HEK293 (cell line): Measurements from ENCODE around the gene KCNIP2.

Experiments used
- CTCF ChIA-PET: fragments of 350-600 bp; formaldehyde crosslinking; extraction: SDS; loops from one replicate; lab custom pipeline; 2021; ENCODE audit warnings: antibody characterized with exemption; lab: Yijun Ruan, JAX
- POLR2A ChIA-PET: fragments of 300-600 bp; formaldehyde crosslinking; extraction: SDS; loops from one replicate; lab custom pipeline; 2020; ENCODE audit warnings: antibody characterized with exemption, inconsistent platforms; lab: Yijun Ruan, JAX
- H3K27ac ChIP-seq: fragments of 200-500 bp; sonication (Bioruptor generic); 2 replicates; pipeline ENCODE4 v1.5.1; 2014; ENCODE audit warnings: low read depth, low read length, control low read depth, inconsistent platforms; ENCODE audit errors: extremely low read depth
- H3K36me3 ChIP-seq, 2 experiments: fragments of 200-500 bp in 1 of 2; sonication (Bioruptor generic) in 1 of 2; 1 replicate in 1 of 2; 2 replicates in 1 of 2; pipeline ENCODE4 v1.5.1; 2014 to 2017; ENCODE audit warnings: inconsistent platforms in 2 of 2, low read length in 2 of 2; ENCODE audit not compliant: control insufficient read depth in 2 of 2, insufficient read depth in 1 of 2
- H3K4me1 ChIP-seq: fragments of 200-500 bp; sonication (Bioruptor generic); 2 replicates; pipeline ENCODE4 v1.5.1; 2014; ENCODE audit warnings: mild to moderate bottlenecking, low read length, inconsistent platforms; ENCODE audit not compliant: control insufficient read depth, insufficient read depth
- H3K4me3 ChIP-seq: 2 replicates; pipeline ENCODE4 v1.5.1; 2011; ENCODE audit warnings: low read depth, mild to moderate bottlenecking, control low read depth, low read length, moderate library complexity
- H3K9me3 ChIP-seq: fragments of 200-500 bp; sonication (Bioruptor generic); 2 replicates; pipeline ENCODE4 v1.5.1; 2014; ENCODE audit warnings: low read depth, low read length, inconsistent platforms; ENCODE audit not compliant: control insufficient read depth, insufficient read depth
- BCL11B ChIP-seq: fragments of 450-650 bp; formaldehyde crosslinking; IDR thresholded peaks from 2 replicates; pipeline ENCODE4 v1.5.1; 2016; ENCODE audit warnings: low read depth, missing biosample characterization, missing genetic modification characterization
- EGR2 ChIP-seq: fragments of 450-650 bp; formaldehyde crosslinking; IDR thresholded peaks from 2 replicates; pipeline ENCODE4 v1.5.1; 2016; ENCODE audit warnings: low read depth, missing biosample characterization, missing genetic modification characterization
- KLF9 ChIP-seq: fragments of 450-650 bp; formaldehyde crosslinking; IDR thresholded peaks from 2 replicates; pipeline ENCODE4 v1.5.1; 2016; ENCODE audit warnings: missing biosample characterization, missing genetic modification characterization, low read depth
- MYNN ChIP-seq: fragments of 450-650 bp; formaldehyde crosslinking; IDR thresholded peaks from 2 replicates; pipeline ENCODE4 v1.5.1; 2016; ENCODE audit warnings: missing biosample characterization, missing genetic modification characterization, borderline replicate concordance
- SP7 ChIP-seq: fragments of 450-650 bp; formaldehyde crosslinking; IDR thresholded peaks from 2 replicates; pipeline ENCODE4 v1.5.1; 2016; ENCODE audit warnings: missing biosample characterization, missing genetic modification characterization
- TRIM28 ChIP-seq: IDR thresholded peaks from 2 replicates; pipeline ENCODE4 v1.6.1; 2011; ENCODE audit warnings: low read length, control low read depth, borderline replicate concordance
- ZBTB17 ChIP-seq: fragments of 450-650 bp; formaldehyde crosslinking; IDR thresholded peaks from 2 replicates; pipeline ENCODE4 v1.5.1; 2016; ENCODE audit warnings: missing biosample characterization, missing genetic modification characterization
- ZBTB7A ChIP-seq: fragments of 450-650 bp; formaldehyde crosslinking; IDR thresholded peaks from 2 replicates; pipeline ENCODE4 v1.5.1; 2016; ENCODE audit warnings: low read depth, missing biosample characterization, missing genetic modification characterization
- ZNF423 ChIP-seq: fragments of 450-650 bp; formaldehyde crosslinking; IDR thresholded peaks from 2 replicates; pipeline ENCODE4 v1.5.1; 2016; ENCODE audit warnings: missing biosample characterization, missing genetic modification characterization
- ZNF501 ChIP-seq: fragments of 450-650 bp; formaldehyde crosslinking; IDR thresholded peaks from 2 replicates; pipeline ENCODE4 v1.5.1; 2016; ENCODE audit warnings: missing biosample characterization, missing genetic modification characterization
- ZNF549 ChIP-seq: fragments of 450-650 bp; IDR thresholded peaks from 2 replicates; pipeline ENCODE4 v1.5.1; 2018; ENCODE audit warnings: missing biosample characterization, missing genetic modification characterization, mild to moderate bottlenecking, inconsistent platforms, moderate library complexity
- ZNF561 ChIP-seq: fragments of 450-650 bp; IDR thresholded peaks from 2 replicates; pipeline ENCODE4 v1.5.1; 2018; ENCODE audit warnings: missing biosample characterization, missing genetic modification characterization, borderline replicate concordance
- ZNF623 ChIP-seq: fragments of 450-650 bp; formaldehyde crosslinking; IDR thresholded peaks from 2 replicates; pipeline ENCODE4 v1.5.1; 2016; ENCODE audit warnings: missing biosample characterization, missing genetic modification characterization
- ZNF629 ChIP-seq: fragments of 450-650 bp; formaldehyde crosslinking; IDR thresholded peaks from 2 replicates; pipeline ENCODE4 v1.5.1; 2017; ENCODE audit warnings: missing biosample characterization, missing genetic modification characterization
- TF ChIP-seq, protein P1 (sequence below): fragments of 450-650 bp; formaldehyde crosslinking; IDR thresholded peaks from 2 replicates; pipeline ENCODE4 v1.5.1; 2016; ENCODE audit warnings: missing biosample characterization, missing genetic modification characterization, low read depth
- TF ChIP-seq, protein P2 (sequence below): fragments of 450-650 bp; formaldehyde crosslinking; IDR thresholded peaks from 2 replicates; pipeline ENCODE4 v1.5.1; 2017; ENCODE audit warnings: missing biosample characterization, mild to moderate bottlenecking, missing genetic modification characterization, moderate library complexity
- TF ChIP-seq, protein P3 (sequence below): fragments of 450-650 bp; formaldehyde crosslinking; IDR thresholded peaks from 2 replicates; pipeline ENCODE4 v1.5.1; 2016; ENCODE audit warnings: missing biosample characterization, missing genetic modification characterization
- TF ChIP-seq, protein P4 (sequence below): fragments of 450-650 bp; formaldehyde crosslinking; IDR thresholded peaks from 2 replicates; pipeline ENCODE4 v1.5.1; 2017; ENCODE audit warnings: missing biosample characterization, missing genetic modification characterization
- TF ChIP-seq, protein P5 (sequence below): fragments of 450-650 bp; formaldehyde crosslinking; optimal IDR thresholded peaks from 2 replicates; pipeline ENCODE3; 2016; ENCODE audit warnings: missing biosample characterization, mild to moderate bottlenecking, missing genetic modification characterization
- TF ChIP-seq, protein P6 (sequence below): fragments of 450-650 bp; formaldehyde crosslinking; conservative IDR thresholded peaks from 2 replicates; pipeline ENCODE4 v1.5.1; 2016; ENCODE audit warnings: low read depth, missing biosample characterization, missing genetic modification characterization
- TF ChIP-seq, protein P7 (sequence below): fragments of 450-650 bp; formaldehyde crosslinking; IDR thresholded peaks from 2 replicates; pipeline ENCODE4 v1.5.1; 2016; ENCODE audit warnings: missing biosample characterization, missing genetic modification characterization

Gene KCNIP2

DNA sequence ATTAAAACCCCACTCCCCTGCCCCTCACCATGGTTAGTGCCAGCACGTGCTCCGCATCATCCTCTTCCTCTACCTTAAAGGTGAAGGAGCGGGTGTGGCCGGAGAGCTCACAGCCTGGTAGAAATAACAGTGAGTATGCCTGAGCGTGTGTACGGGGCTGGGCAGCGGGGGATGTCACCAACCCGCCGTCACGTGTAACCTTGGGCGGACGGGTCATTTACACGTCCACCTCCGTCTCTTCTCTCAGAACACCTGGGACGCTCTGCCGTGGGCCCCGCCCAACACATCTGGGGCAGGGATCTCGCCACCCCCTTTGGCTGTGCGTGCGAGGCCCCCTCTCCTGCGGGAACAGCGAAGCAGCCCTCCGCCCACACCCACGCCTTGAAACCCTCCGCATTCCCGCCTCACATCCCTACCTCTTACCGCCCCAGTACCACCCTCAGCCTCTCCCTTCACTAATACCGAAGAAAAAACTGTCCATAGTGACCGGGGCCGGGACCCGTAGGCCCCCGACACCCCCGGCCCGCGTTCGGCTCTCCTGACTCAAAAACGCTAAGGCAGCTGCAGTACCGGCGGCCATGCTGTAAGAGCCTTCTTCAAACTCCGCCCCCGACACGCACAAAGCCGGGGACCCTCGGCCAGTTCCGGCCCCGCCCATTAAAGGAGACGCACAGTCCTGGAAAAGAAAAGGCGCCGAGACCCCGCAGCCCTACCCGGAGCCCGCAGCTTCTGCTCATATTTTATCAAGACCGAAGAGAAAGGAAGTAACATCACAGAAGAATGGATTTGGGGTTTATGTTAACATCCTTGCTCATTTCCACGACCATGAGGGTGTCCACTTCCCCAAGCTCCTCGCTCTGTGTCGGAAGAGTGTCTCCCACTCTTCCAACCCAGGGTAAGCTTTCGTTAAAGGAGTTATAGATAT, 60.5 kb downstream of the KCNIP2 start, which contains the start of gene NPM3:
Gene NPM3 (minus strand): TSS at position 636 of the 925 bp plus-strand sequence. CDS start 56 bp downstream, at position 580.
- H3K4me1 ChIP-seq = peaks cover 18% of the 10 kb centered on the region
- CTCF ChIA-PET = interaction anchor here (0.6 to 8.1 kb wide), 21 partner anchors 11 to 617 kb away, joined by 3 to 203 read pairs (median 6); no protein-coding TSS in a partner anchor
- H3K27ac ChIP-seq = peak within 1 kb of the TSS; percentile 37
- no peaks in the 10 kb centered on the region for H3K9me3 ChIP-seq
- peaks cover 22 to 47% of the 10 kb centered on the region in 2 experiments for H3K36me3 ChIP-seq
- POLR2A ChIA-PET = interaction anchor here (1.1 to 2.8 kb wide), 2 partner anchors 13 to 35 kb away, joined by 3 to 16 read pairs; partner anchors contain the start of gene OGA
- H3K4me3 ChIP-seq = peak within 1 kb of the TSS; percentile 81
- TF ChIP-seq TRIM28 = no peak
- peak; percentile 66; the same call in 1 of the 2 replicates for TF ChIP-seq MYNN
- TF ChIP-seq, protein P1, sequence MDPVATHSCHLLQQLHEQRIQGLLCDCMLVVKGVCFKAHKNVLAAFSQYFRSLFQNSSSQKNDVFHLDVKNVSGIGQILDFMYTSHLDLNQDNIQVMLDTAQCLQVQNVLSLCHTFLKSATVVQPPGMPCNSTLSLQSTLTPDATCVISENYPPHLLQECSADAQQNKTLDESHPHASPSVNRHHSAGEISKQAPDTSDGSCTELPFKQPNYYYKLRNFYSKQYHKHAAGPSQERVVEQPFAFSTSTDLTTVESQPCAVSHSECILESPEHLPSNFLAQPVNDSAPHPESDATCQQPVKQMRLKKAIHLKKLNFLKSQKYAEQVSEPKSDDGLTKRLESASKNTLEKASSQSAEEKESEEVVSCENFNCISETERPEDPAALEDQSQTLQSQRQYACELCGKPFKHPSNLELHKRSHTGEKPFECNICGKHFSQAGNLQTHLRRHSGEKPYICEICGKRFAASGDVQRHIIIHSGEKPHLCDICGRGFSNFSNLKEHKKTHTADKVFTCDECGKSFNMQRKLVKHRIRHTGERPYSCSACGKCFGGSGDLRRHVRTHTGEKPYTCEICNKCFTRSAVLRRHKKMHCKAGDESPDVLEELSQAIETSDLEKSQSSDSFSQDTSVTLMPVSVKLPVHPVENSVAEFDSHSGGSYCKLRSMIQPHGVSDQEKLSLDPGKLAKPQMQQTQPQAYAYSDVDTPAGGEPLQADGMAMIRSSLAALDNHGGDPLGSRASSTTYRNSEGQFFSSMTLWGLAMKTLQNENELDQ = no peak
- TF ChIP-seq ZNF629 (tag by site-specific recombination) = peak; percentile 50
- peak; percentile 97 for TF ChIP-seq EGR2 (tag by site-specific recombination)
- 0 out of 2 replicates have a peak, but pooled peaks have one; percentile 9 for TF ChIP-seq BCL11B (tag by site-specific recombination)
- no peak for TF ChIP-seq ZNF423 (tag by site-specific recombination)
- TF ChIP-seq, protein P2, sequence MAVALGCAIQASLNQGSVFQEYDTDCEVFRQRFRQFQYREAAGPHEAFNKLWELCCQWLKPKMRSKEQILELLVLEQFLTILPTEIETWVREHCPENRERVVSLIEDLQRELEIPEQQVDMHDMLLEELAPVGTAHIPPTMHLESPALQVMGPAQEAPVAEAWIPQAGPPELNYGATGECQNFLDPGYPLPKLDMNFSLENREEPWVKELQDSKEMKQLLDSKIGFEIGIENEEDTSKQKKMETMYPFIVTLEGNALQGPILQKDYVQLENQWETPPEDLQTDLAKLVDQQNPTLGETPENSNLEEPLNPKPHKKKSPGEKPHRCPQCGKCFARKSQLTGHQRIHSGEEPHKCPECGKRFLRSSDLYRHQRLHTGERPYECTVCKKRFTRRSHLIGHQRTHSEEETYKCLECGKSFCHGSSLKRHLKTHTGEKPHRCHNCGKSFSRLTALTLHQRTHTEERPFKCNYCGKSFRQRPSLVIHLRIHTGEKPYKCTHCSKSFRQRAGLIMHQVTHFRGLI = peak; percentile 44; the same call in 1 of the 2 replicates
- peak; percentile 72; the same call in 1 of the 2 replicates for TF ChIP-seq ZBTB17 (tag by site-specific recombination)
- TF ChIP-seq, protein P3, sequence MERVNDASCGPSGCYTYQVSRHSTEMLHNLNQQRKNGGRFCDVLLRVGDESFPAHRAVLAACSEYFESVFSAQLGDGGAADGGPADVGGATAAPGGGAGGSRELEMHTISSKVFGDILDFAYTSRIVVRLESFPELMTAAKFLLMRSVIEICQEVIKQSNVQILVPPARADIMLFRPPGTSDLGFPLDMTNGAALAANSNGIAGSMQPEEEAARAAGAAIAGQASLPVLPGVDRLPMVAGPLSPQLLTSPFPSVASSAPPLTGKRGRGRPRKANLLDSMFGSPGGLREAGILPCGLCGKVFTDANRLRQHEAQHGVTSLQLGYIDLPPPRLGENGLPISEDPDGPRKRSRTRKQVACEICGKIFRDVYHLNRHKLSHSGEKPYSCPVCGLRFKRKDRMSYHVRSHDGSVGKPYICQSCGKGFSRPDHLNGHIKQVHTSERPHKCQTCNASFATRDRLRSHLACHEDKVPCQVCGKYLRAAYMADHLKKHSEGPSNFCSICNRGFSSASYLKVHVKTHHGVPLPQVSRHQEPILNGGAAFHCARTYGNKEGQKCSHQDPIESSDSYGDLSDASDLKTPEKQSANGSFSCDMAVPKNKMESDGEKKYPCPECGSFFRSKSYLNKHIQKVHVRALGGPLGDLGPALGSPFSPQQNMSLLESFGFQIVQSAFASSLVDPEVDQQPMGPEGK (tag by site-specific recombination) = peak; percentile 92; the same call in 1 of the 2 replicates
- TF ChIP-seq ZNF623 (tag by site-specific recombination) = no peak
- TF ChIP-seq, protein P4, sequence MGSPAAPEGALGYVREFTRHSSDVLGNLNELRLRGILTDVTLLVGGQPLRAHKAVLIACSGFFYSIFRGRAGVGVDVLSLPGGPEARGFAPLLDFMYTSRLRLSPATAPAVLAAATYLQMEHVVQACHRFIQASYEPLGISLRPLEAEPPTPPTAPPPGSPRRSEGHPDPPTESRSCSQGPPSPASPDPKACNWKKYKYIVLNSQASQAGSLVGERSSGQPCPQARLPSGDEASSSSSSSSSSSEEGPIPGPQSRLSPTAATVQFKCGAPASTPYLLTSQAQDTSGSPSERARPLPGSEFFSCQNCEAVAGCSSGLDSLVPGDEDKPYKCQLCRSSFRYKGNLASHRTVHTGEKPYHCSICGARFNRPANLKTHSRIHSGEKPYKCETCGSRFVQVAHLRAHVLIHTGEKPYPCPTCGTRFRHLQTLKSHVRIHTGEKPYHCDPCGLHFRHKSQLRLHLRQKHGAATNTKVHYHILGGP (tag by site-specific recombination) = no peak
- TF ChIP-seq, protein P5, sequence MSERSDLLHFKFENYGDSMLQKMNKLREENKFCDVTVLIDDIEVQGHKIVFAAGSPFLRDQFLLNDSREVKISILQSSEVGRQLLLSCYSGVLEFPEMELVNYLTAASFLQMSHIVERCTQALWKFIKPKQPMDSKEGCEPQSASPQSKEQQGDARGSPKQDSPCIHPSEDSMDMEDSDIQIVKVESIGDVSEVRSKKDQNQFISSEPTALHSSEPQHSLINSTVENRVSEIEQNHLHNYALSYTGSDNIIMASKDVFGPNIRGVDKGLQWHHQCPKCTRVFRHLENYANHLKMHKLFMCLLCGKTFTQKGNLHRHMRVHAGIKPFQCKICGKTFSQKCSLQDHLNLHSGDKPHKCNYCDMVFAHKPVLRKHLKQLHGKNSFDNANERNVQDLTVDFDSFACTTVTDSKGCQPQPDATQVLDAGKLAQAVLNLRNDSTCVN = peak; percentile 21
- TF ChIP-seq, protein P6, sequence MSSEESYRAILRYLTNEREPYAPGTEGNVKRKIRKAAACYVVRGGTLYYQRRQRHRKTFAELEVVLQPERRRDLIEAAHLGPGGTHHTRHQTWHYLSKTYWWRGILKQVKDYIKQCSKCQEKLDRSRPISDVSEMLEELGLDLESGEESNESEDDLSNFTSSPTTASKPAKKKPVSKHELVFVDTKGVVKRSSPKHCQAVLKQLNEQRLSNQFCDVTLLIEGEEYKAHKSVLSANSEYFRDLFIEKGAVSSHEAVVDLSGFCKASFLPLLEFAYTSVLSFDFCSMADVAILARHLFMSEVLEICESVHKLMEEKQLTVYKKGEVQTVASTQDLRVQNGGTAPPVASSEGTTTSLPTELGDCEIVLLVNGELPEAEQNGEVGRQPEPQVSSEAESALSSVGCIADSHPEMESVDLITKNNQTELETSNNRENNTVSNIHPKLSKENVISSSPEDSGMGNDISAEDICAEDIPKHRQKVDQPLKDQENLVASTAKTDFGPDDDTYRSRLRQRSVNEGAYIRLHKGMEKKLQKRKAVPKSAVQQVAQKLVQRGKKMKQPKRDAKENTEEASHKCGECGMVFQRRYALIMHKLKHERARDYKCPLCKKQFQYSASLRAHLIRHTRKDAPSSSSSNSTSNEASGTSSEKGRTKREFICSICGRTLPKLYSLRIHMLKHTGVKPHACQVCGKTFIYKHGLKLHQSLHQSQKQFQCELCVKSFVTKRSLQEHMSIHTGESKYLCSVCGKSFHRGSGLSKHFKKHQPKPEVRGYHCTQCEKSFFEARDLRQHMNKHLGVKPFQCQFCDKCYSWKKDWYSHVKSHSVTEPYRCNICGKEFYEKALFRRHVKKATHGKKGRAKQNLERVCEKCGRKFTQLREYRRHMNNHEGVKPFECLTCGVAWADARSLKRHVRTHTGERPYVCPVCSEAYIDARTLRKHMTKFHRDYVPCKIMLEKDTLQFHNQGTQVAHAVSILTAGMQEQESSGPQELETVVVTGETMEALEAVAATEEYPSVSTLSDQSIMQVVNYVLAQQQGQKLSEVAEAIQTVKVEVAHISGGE = no peak; the same call in 1 of the 2 replicates
- TF ChIP-seq SP7 = peak; percentile 71
- TF ChIP-seq ZBTB7A (tag by site-specific recombination) = peak; percentile 95
- TF ChIP-seq, protein P7, sequence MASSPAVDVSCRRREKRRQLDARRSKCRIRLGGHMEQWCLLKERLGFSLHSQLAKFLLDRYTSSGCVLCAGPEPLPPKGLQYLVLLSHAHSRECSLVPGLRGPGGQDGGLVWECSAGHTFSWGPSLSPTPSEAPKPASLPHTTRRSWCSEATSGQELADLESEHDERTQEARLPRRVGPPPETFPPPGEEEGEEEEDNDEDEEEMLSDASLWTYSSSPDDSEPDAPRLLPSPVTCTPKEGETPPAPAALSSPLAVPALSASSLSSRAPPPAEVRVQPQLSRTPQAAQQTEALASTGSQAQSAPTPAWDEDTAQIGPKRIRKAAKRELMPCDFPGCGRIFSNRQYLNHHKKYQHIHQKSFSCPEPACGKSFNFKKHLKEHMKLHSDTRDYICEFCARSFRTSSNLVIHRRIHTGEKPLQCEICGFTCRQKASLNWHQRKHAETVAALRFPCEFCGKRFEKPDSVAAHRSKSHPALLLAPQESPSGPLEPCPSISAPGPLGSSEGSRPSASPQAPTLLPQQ (tag by site-specific recombination) = peak; percentile 70
- TF ChIP-seq ZNF501 (tag by site-specific recombination) = peak; percentile 86
- TF ChIP-seq KLF9 = peak; percentile 80
- TF ChIP-seq ZNF561 = 0 out of 2 replicates have a peak, but pooled peaks have one; percentile 27
- no peak for TF ChIP-seq ZNF549
